B cell (primary cell): ENCODE results near the gene CUL3. TPM values are rescaled to one million over a fixed set of nuclear protein-coding genes. Genes with fewer than 3 reads are reported as not detected.

Experiments
- ATAC-seq: fragments of 200-7000 bp; cut with Tn5 transposase; one replicate; pipeline ENCODE4 v1.10.0; 2021; ENCODE audit warnings: low read depth, mild to moderate bottlenecking, moderate number of reproducible peaks, moderate library complexity
- CTCF ChIA-PET: fragments of 350-600 bp; sonication (Branson Sonifier 250); formaldehyde crosslinking; loops from one replicate; lab custom pipeline; 2021; ENCODE audit warnings: antibody characterized with exemption, inconsistent platforms; lab: Charles Lee
- POLR2A ChIA-PET: fragments of 350-600 bp; sonication (Branson Sonifier 250); formaldehyde crosslinking; loops from one replicate; lab custom pipeline; 2021; ENCODE audit warnings: antibody characterized with exemption; lab: Charles Lee
- DNase-seq: peaks from one replicate; pipeline ENCODE4 v3.0.0; 2013
- H2AFZ ChIP-seq: 2 replicates; pipeline ENCODE4 v1.6.1; 2012; ENCODE audit warnings: mild to moderate bottlenecking, low read depth, low read length; ENCODE audit not compliant: insufficient read depth, poor library complexity, severe bottlenecking
- H3K27ac ChIP-seq, 2 donors: 1 replicate in 1 of 2; 2 replicates in 1 of 2; pipeline ENCODE4 v1.5.1; 2012 to 2013; ENCODE audit warnings: low read length in 2 of 2, mild to moderate bottlenecking in 2 of 2, moderate library complexity in 1 of 2
- H3K27me3 ChIP-seq, 4 experiments: fragments of 200-600 bp in 1 of 4; sonication (generic) in 1 of 4; replicated peaks in 1 of 4; 1 replicate in 2 of 4; 2 replicates in 2 of 4; pipeline versions ENCODE4 v1.6.1 to v1.7.0; 2013 to 2016; ENCODE audit warnings: low read length in 3 of 4, mild to moderate bottlenecking in 2 of 4, mixed read lengths in 1 of 4, moderate library complexity in 1 of 4; ENCODE audit not compliant: insufficient read depth in 4 of 4, control insufficient read depth in 3 of 4; ENCODE audit errors: control extremely low read depth in 1 of 4
- H3K36me3 ChIP-seq, 2 experiments: replicated peaks in 1 of 2; 1 replicate in 1 of 2; 2 replicates in 1 of 2; pipeline versions ENCODE4 v1.6.1 to v1.7.1; 2013; ENCODE audit warnings: low read length in 1 of 2; ENCODE audit not compliant: insufficient read depth in 2 of 2, control insufficient read depth in 1 of 2; ENCODE audit errors: control extremely low read depth in 1 of 2, extremely low read depth in 1 of 2
- H3K4me1 ChIP-seq, 2 donors: fragments of 200-600 bp in 1 of 2; sonication (generic) in 1 of 2; 1 replicate in 1 of 2; 2 replicates in 1 of 2; pipeline versions ENCODE4 v1.5.1 to v1.6.1; 2013 to 2017; ENCODE audit warnings: low read length in 2 of 2; ENCODE audit not compliant: control insufficient read depth in 2 of 2, insufficient read depth in 2 of 2
- H3K4me2 ChIP-seq: replicated peaks from 2 replicates; pipeline ENCODE3; 2012; ENCODE audit warnings: mild to moderate bottlenecking, low read depth, low read length; ENCODE audit not compliant: poor library complexity, severe bottlenecking
- H3K4me3 ChIP-seq, 5 experiments: fragments of 200-600 bp in 1 of 5; sonication (generic) in 1 of 5; 1 replicate in 3 of 5; 2 replicates in 2 of 5; pipeline versions ENCODE4 v1.5.1 to v1.7.0; 2011 to 2016; ENCODE audit warnings: low read length in 4 of 5, mild to moderate bottlenecking in 4 of 5, low read depth in 2 of 5, control low read depth in 1 of 5, moderate library complexity in 1 of 5; ENCODE audit not compliant: insufficient read depth in 1 of 5; ENCODE audit errors: control extremely low read depth in 1 of 5, extremely low read depth in 1 of 5
- H3K79me2 ChIP-seq: fragments of 200-600 bp; sonication (generic); one replicate; pipeline ENCODE4 v1.6.0; 2016; ENCODE audit warnings: low read length; ENCODE audit not compliant: control insufficient read depth, insufficient read depth
- H3K9ac ChIP-seq: fragments of 200-600 bp; sonication (generic); 2 replicates; pipeline ENCODE4 v1.6.1; 2017; ENCODE audit warnings: mild to moderate bottlenecking, low read length, moderate library complexity
- H3K9me3 ChIP-seq, 3 donors: one replicate each; pipeline versions ENCODE4 v1.6.1 to v1.7.1; 2013; ENCODE audit warnings: low read length in 2 of 3; ENCODE audit not compliant: control insufficient read depth in 2 of 3, insufficient read depth in 1 of 3; ENCODE audit errors: control extremely low read depth in 1 of 3
- H4K20me1 ChIP-seq: 2 replicates; pipeline ENCODE4 v1.6.0; 2012; ENCODE audit warnings: mild to moderate bottlenecking, low read length; ENCODE audit not compliant: insufficient read depth, control insufficient read depth, poor library complexity, severe bottlenecking
- H3K27ac Mint-ChIP-seq: one replicate; pipeline ENCODE4 v1.8.0; 2021; ENCODE audit warnings: mixed read lengths
- H3K27me3 Mint-ChIP-seq: one replicate; pipeline ENCODE4 v1.8.0; 2021; ENCODE audit warnings: mixed read lengths
- H3K4me1 Mint-ChIP-seq: one replicate; pipeline ENCODE4 v1.8.0; 2021; ENCODE audit warnings: mixed read lengths
- H3K4me3 Mint-ChIP-seq: one replicate; pipeline ENCODE4 v1.8.0; 2021; ENCODE audit warnings: mixed read lengths
- H3K9me3 Mint-ChIP-seq: one replicate; pipeline ENCODE4 v1.8.0; 2022; ENCODE audit warnings: mixed read lengths; ENCODE audit not compliant: insufficient read depth
- CTCF ChIP-seq: fragments of 200-600 bp; IDR thresholded peaks from one replicate; pipeline ENCODE4 v1.8.0; 2022; ENCODE audit warnings: antibody characterized with exemption, mild to moderate bottlenecking
- EZH2 ChIP-seq: IDR thresholded peaks from 2 replicates; pipeline ENCODE4 v1.6.1; 2012; ENCODE audit warnings: borderline replicate concordance, low read depth, mild to moderate bottlenecking, moderate library complexity, low read length; ENCODE audit not compliant: insufficient read depth, poor library complexity, severe bottlenecking
- WGBS: methylation state at CpG from one replicate; pipeline ENCODE4 v1.1.5; 2013; ENCODE audit warnings: missing lambda C conversion rate; ENCODE audit not compliant: insufficient coverage; 5-methylcytosine and 5-hydroxymethylcytosine counted together
- intact Hi-C: fragments of 100-400 bp; cut with micrococcal nuclease; formaldehyde crosslinking; loops from one replicate; pipeline ENCODE4 v1.10.0; 2022
- polyA plus RNA-seq: library from polyadenylated mRNA; depleted of rRNA; stranded (reverse); fragments of >200 nt; gene quantifications from 2 replicates; pipeline ENCODE4 v1.2.3, GENCODE V29; 2012
- total RNA-seq, 2 donors: library from RNA; stranded (reverse); fragments of 120-200 nt in 1 of 2; gene quantifications; 1 replicate in 1 of 2; 2 replicates in 1 of 2; pipeline versions ENCODE4 v1.2.3 to v1.2.4, GENCODE V29; 2013 to 2022

The CUL3 gene
- total and polyA plus RNA-seq, 2 donors (not counting 1 experiment from before 2014, with no cell fraction given) = 31.1 to 138 TPM

GRCh38 chr2:224538561-224539138 is 46.5 kb downstream of the CUL3 start:
- H3K9ac ChIP-seq = no peak overlapping the region
- no peak overlapping the region for H3K4me3 ChIP-seq
- H3K4me2 ChIP-seq = no peak overlapping the region
- CTCF ChIA-PET = interaction anchor here (1.7 kb wide), 1 partner anchor 17 kb away, joined by 5 read pairs; no protein-coding TSS in a partner anchor
- TF ChIP-seq CTCF = no peak
- no peak for TF ChIP-seq EZH2
- DNase-seq (no peak), ATAC-seq (no peak)
- Mint-ChIP-seq H3K4me1 (peaks cover 47% of the 10 kb centered on the region), H3K9me3 (no peaks in the 10 kb centered on the region), H3K27ac (no peak overlapping the region), H3K27me3 (no peaks in the 10 kb centered on the region), H3K4me3 (no peak overlapping the region)
- intact Hi-C loops = loop anchor here (2.0 kb wide), 1 partner anchor 14 kb away; no protein-coding TSS in a partner anchor
- no peaks in the 10 kb centered on the region for H3K27me3 ChIP-seq
- H3K9me3 ChIP-seq = no peaks in the 10 kb centered on the region
- H3K27ac ChIP-seq = peak overlapping the region in 1 of 2 donors; percentile 41
- H3K79me2 ChIP-seq = peaks cover 98% of the 10 kb centered on the region
- H2AFZ ChIP-seq = no peak overlapping the region
- peaks cover 4 to 36% of the 10 kb centered on the region in 2 experiments for H3K36me3 ChIP-seq
- peaks cover 50% of the 10 kb centered on the region for H4K20me1 ChIP-seq
- WGBS = no CpG with 5 or more reads among the region's 4 CpGs
- POLR2A ChIA-PET = no interaction called here
- H3K4me1 ChIP-seq = peaks cover 0 to 4% of the 10 kb centered on the region in 2 donors

DNA sequence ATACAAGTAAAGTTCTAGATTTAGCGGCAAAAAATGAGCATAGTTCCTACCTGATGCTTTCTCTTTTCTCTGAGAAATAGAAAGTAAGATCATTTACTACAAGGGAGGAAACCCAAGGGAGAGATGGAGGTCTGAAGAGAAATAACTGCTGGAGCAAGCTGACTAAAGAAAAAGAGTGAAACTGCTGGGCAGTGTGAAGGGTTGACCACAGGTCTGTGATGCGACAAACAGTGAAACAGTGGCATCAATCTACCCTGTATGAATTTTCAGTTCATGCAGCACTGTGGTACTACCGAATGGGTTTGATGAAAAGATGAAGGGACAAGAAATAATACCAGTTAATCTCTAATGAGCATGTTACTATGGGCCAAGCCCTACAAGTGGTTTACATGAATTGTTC is 52.2 kb downstream of the CUL3 start:
- 100% methylated on average over 1 of the region's 3 CpGs for WGBS
- no peak overlapping the region for H3K4me2 ChIP-seq
- peaks cover 3 to 12% of the 10 kb centered on the region in 2 donors for H3K4me1 ChIP-seq
- H3K27ac ChIP-seq = peak overlapping the region in 1 of 2 donors; percentile 50
- peaks cover 98% of the 10 kb centered on the region for H3K79me2 ChIP-seq
- peaks cover 18% of the 10 kb centered on the region for H4K20me1 ChIP-seq
- Mint-ChIP-seq H3K4me1 (peaks cover 49% of the 10 kb centered on the region), H3K4me3 (no peak overlapping the region), H3K27ac (peak overlapping the region; percentile 22), H3K9me3 (no peaks in the 10 kb centered on the region), H3K27me3 (no peaks in the 10 kb centered on the region)
- peaks cover 2 to 34% of the 10 kb centered on the region in 2 experiments for H3K36me3 ChIP-seq
- no peaks in the 10 kb centered on the region for H3K9me3 ChIP-seq
- no peak for DNase-seq
- no peak overlapping the region for H3K4me3 ChIP-seq
- intact Hi-C loops = loop anchor here (2.0 kb wide), 1 partner anchor 42 kb away; no protein-coding TSS in a partner anchor
- H3K9ac ChIP-seq = no peak overlapping the region
- CTCF ChIA-PET = interaction anchor here (1.1 to 1.4 kb wide), 2 partner anchors 9 kb away, joined by 3 to 4 read pairs; no protein-coding TSS in a partner anchor
- H2AFZ ChIP-seq = no peak overlapping the region
- H3K27me3 ChIP-seq = no peaks in the 10 kb centered on the region
- POLR2A ChIA-PET = interaction anchor here (0.7 kb wide), 1 partner anchor 29 kb away, joined by 4 read pairs; no protein-coding TSS in a partner anchor
- TF ChIP-seq CTCF = no peak
- TF ChIP-seq EZH2 = no peak
- ATAC-seq = no peak
